ENCODE measurements around the gene RPS14.

Gene RPS14

GRCh38 chr5:150408231-150408943, 41.2 kb downstream of the RPS14 start:
- no peak for TF ChIP-seq GATA1 (IDR thresholded peaks at IDR 0.05; ENCODE audit: low read depth, low read length)
- no peak for TF ChIP-seq POLR2A (IDR thresholded peaks at IDR 0.05; ENCODE audit: low read length)
- DNase-seq = no peak

- no peak for DNase-seq
- no peak for TF ChIP-seq POLR2A (IDR thresholded peaks at IDR 0.05; ENCODE audit: low read length)
- no peak for TF ChIP-seq GATA1 (IDR thresholded peaks at IDR 0.05; ENCODE audit: low read depth, low read length)
Observed at GRCh38 chr5:150407096-150407720, 42.3 kb downstream of the RPS14 start.

- TF ChIP-seq POLR2A (IDR thresholded peaks at IDR 0.05; ENCODE audit: low read length) (no peak), GATA1 (IDR thresholded peaks at IDR 0.05; ENCODE audit: low read depth, low read length) (no peak)
- DNase-seq = no peak
Observed at GRCh38 chr5:150406723-150407095, 42.8 kb downstream of the RPS14 start.

- DNase-seq = no peak
Observed at GRCh38 chr5:150406103-150406722, 43.3 kb downstream of the RPS14 start.

GRCh38 chr5:150404941-150405816, 44.4 kb downstream of the RPS14 start:
- TF ChIP-seq GATA1 (IDR thresholded peaks at IDR 0.05; ENCODE audit: low read depth, low read length) (no peak), POLR2A (IDR thresholded peaks at IDR 0.05; ENCODE audit: low read length) (no peak)
- no peak for DNase-seq

More at GRCh38 chr5:150406103-150406722, 43.3 kb downstream of the RPS14 start:
- TF ChIP-seq POLR2A (IDR thresholded peaks at IDR 0.05; ENCODE audit: low read length) (no peak), GATA1 (IDR thresholded peaks at IDR 0.05; ENCODE audit: low read depth, low read length) (no peak)

GRCh38 chr5:150404535-150404934, 45.0 kb downstream of the RPS14 start:
- TF ChIP-seq GATA1 (IDR thresholded peaks at IDR 0.05; ENCODE audit: low read depth, low read length) (no peak), POLR2A (IDR thresholded peaks at IDR 0.05; ENCODE audit: low read length) (no peak)

GRCh38 chr5:150404121-150404520, 45.4 kb downstream of the RPS14 start:
- TF ChIP-seq POLR2A (IDR thresholded peaks at IDR 0.05; ENCODE audit: low read length) (no peak), GATA1 (IDR thresholded peaks at IDR 0.05; ENCODE audit: low read depth, low read length) (no peak)
- no peak for DNase-seq

More at GRCh38 chr5:150404535-150404934, 45.0 kb downstream of the RPS14 start:
- DNase-seq = no peak

- no peak for DNase-seq
- TF ChIP-seq POLR2A (IDR thresholded peaks at IDR 0.05; ENCODE audit: low read length) = no peak
- TF ChIP-seq GATA1 (IDR thresholded peaks at IDR 0.05; ENCODE audit: low read depth, low read length) = no peak
Observed at GRCh38 chr5:150402901-150403342, 46.6 kb downstream of the RPS14 start.

- TF ChIP-seq POLR2A (IDR thresholded peaks at IDR 0.05; ENCODE audit: low read length) = no peak
- TF ChIP-seq GATA1 (IDR thresholded peaks at IDR 0.05; ENCODE audit: low read depth, low read length) = no peak
- DNase-seq = no peak
Observed at GRCh38 chr5:150402229-150402773, 47.2 kb downstream of the RPS14 start.

GRCh38 chr5:150401376-150402228, 47.9 kb downstream of the RPS14 start:
- TF ChIP-seq POLR2A (IDR thresholded peaks at IDR 0.05; ENCODE audit: low read length) (no peak), GATA1 (IDR thresholded peaks at IDR 0.05; ENCODE audit: low read depth, low read length) (no peak)
- DNase-seq = no peak

GRCh38 chr5:150401076-150401375, 48.5 kb downstream of the RPS14 start:
- peak in 1 of 2 experiments; percentile 16 for DNase-seq

GRCh38 chr5:150400316-150401075, 49.0 kb downstream of the RPS14 start:
- DNase-seq = no peak

More at GRCh38 chr5:150401076-150401375, 48.5 kb downstream of the RPS14 start:
- TF ChIP-seq POLR2A (IDR thresholded peaks at IDR 0.05; ENCODE audit: low read length) = no peak
- no peak for TF ChIP-seq GATA1 (IDR thresholded peaks at IDR 0.05; ENCODE audit: low read depth, low read length)

More at GRCh38 chr5:150400316-150401075, 49.0 kb downstream of the RPS14 start:
- no peak for TF ChIP-seq POLR2A (IDR thresholded peaks at IDR 0.05; ENCODE audit: low read length)
- TF ChIP-seq GATA1 (IDR thresholded peaks at IDR 0.05; ENCODE audit: low read depth, low read length) = no peak

Data from erythroblast (primary cell).